Endothelial cell of umbilical vein (primary cell): ENCODE results near the gene EMID1. TPM values are rescaled to one million over a fixed set of nuclear protein-coding genes. Genes with fewer than 3 reads are reported as not detected.

Source experiments
- BruUV-seq: library from RNA; stranded (reverse); fragments of 400-500 nt; replicated peaks from 2 replicates; lab custom pipeline; 2021; lab: Mats Ljungman, UMichigan
- CTCF ChIA-PET: fragments of 300-600, 350-600 bp; sonication (Branson Sonifier 250); formaldehyde crosslinking; loops from one replicate; lab custom pipeline; 2021; ENCODE audit warnings: antibody characterized with exemption, inconsistent platforms; lab: Charles Lee
- POLR2A ChIA-PET: fragments of 300-600, 350-600 bp; sonication (Branson Sonifier 250); formaldehyde crosslinking; loops from one replicate; lab custom pipeline; 2021; ENCODE audit warnings: antibody characterized with exemption, inconsistent platforms; lab: Charles Lee
- DNase-seq: peaks from one replicate; pipeline ENCODE4 v3.0.0-alpha.2; 2011; ENCODE audit warnings: low read depth, low spot score
- FAIRE-seq: peaks from 2 replicates; lab custom pipeline; 2011; peaks lifted over from hg19 to GRCh38; lab: Jason Lieb, UNC
- H2AFZ ChIP-seq: 2 replicates; pipeline ENCODE4 v1.6.0; 2012; ENCODE audit warnings: low read depth, low read length, control low read depth, inconsistent platforms
- H3K27ac ChIP-seq: 2 replicates; pipeline ENCODE4 v1.5.1; 2011; ENCODE audit warnings: low read depth, mild to moderate bottlenecking, control low read depth, low read length, moderate library complexity; ENCODE audit not compliant: insufficient read depth
- H3K27me3 ChIP-seq, 2 experiments: 2 replicates each; pipeline versions ENCODE4 v1.6.0 to v1.6.1; 2011; ENCODE audit warnings: low read length in 2 of 2, mixed read lengths in 1 of 2; ENCODE audit not compliant: control insufficient read depth in 2 of 2, insufficient read depth in 2 of 2
- H3K36me3 ChIP-seq, 2 experiments: 2 replicates in 1 of 2; 3 replicates in 1 of 2; pipeline ENCODE4 v1.5.1; 2011; ENCODE audit warnings: low read length in 2 of 2, mild to moderate bottlenecking in 1 of 2, moderate library complexity in 1 of 2; ENCODE audit not compliant: control insufficient read depth in 2 of 2, insufficient read depth in 2 of 2; ENCODE audit errors: extremely low read depth in 1 of 2
- H3K4me1 ChIP-seq: 3 replicates; pipeline ENCODE4 v1.5.1; 2011; ENCODE audit warnings: mild to moderate bottlenecking, low read length; ENCODE audit not compliant: control insufficient read depth, insufficient read depth; ENCODE audit errors: extremely low read depth
- H3K4me2 ChIP-seq: 2 replicates; pipeline ENCODE4 v1.6.1; 2011; ENCODE audit warnings: low read length, control low read depth, mixed read lengths; ENCODE audit not compliant: insufficient read depth
- H3K4me3 ChIP-seq, 3 experiments: fragments of 200-600 bp in 1 of 3; sonication (generic), shearing (Covaris generic) in 1 of 3; replicated peaks in 1 of 3; 2 replicates each; pipeline ENCODE4 v1.5.1; 2011 to 2016; ENCODE audit warnings: control low read depth in 3 of 3, low read length in 3 of 3, mild to moderate bottlenecking in 2 of 3, inconsistent platforms in 1 of 3, low read depth in 1 of 3, moderate library complexity in 1 of 3; ENCODE audit not compliant: insufficient read depth in 1 of 3
- H3K79me2 ChIP-seq: 2 replicates; pipeline ENCODE4 v1.6.0; 2012; ENCODE audit warnings: low read length, inconsistent platforms; ENCODE audit not compliant: control insufficient read depth, insufficient read depth
- H3K9ac ChIP-seq: replicated peaks from 2 replicates; pipeline ENCODE3; 2011; ENCODE audit warnings: low read length, control low read depth; ENCODE audit not compliant: insufficient read depth; ENCODE audit errors: extremely low read depth
- H3K9me1 ChIP-seq: replicated peaks from 3 replicates; pipeline ENCODE4 v1.6.0; 2011; ENCODE audit warnings: mild to moderate bottlenecking, low read length; ENCODE audit not compliant: control insufficient read depth, insufficient read depth; ENCODE audit errors: extremely low read depth
- H3K9me3 ChIP-seq: replicated peaks from 2 replicates; pipeline ENCODE4 v1.5.1; 2012; ENCODE audit warnings: low read length, inconsistent platforms; ENCODE audit not compliant: control insufficient read depth, insufficient read depth
- H4K20me1 ChIP-seq: replicated peaks from 2 replicates; pipeline ENCODE3; 2011; ENCODE audit warnings: mild to moderate bottlenecking, low read length; ENCODE audit not compliant: control insufficient read depth, insufficient read depth; ENCODE audit errors: extremely low read depth
- EZH2 ChIP-seq: IDR thresholded peaks from 2 replicates; pipeline ENCODE4 v1.6.1; 2012; ENCODE audit warnings: borderline replicate concordance, low read depth, mild to moderate bottlenecking, moderate library complexity, low read length, inconsistent platforms; ENCODE audit not compliant: severe bottlenecking
- FOS ChIP-seq: IDR thresholded peaks from 2 replicates; pipeline ENCODE4 v1.6.1; 2011; ENCODE audit warnings: mild to moderate bottlenecking, low read length, moderate library complexity, borderline replicate concordance; ENCODE audit not compliant: insufficient read depth
- GATA2 ChIP-seq: IDR thresholded peaks from 2 replicates; pipeline ENCODE4 v1.7.0; 2011; ENCODE audit warnings: low read depth, mild to moderate bottlenecking, moderate library complexity, mixed read lengths, low read length; ENCODE audit not compliant: insufficient read length, insufficient read depth
- MYC ChIP-seq: IDR thresholded peaks from one replicate; pipeline ENCODE4 v1.6.1; 2011; ENCODE audit warnings: mild to moderate bottlenecking, low read depth, low read length
- POLR2A ChIP-seq: IDR thresholded peaks from 2 replicates; pipeline ENCODE4 v1.6.1; 2012; ENCODE audit warnings: low read depth, mild to moderate bottlenecking, control low read depth, low read length
- dilution Hi-C: fragments of 300-500 bp; cut with MboI; formaldehyde crosslinking; loops from one replicate; pipeline ENCODE4 v1.15.0; 2019; ENCODE audit warnings: low sequenced_read_pairs; ENCODE audit not compliant: extremely low pct_ligation_motif_present
- intact Hi-C: fragments of 100-400 bp; cut with micrococcal nuclease; formaldehyde crosslinking; loops from one replicate; pipeline ENCODE4 v1.10.0; 2022
- polyA plus RNA-seq, 4 experiments: library from polyadenylated mRNA; depleted of rRNA in 3 of 4; stranded (reverse) in 3 of 4; unstranded in 1 of 4; fragments of >200 nt; gene quantifications; 2 replicates each; pipeline versions ENCODE4 v1.2.1 to v1.2.3, GENCODE V29; 2011 to 2012; ENCODE audit warnings: missing spikeins in 1 of 4
- total RNA-seq: library from RNA; stranded (reverse); gene quantifications from 2 replicates; pipeline ENCODE4 v1.2.3, GENCODE V29; 2021
- TF ChIP-seq, protein P1 (sequence below): IDR thresholded peaks from 2 replicates; pipeline ENCODE4 v1.6.1; 2011; ENCODE audit not compliant: insufficient read depth, insufficient read length
- TF ChIP-seq, protein P2 (sequence below), 2 donors: IDR thresholded peaks; 1 replicate in 1 of 2; 2 replicates in 1 of 2; pipeline ENCODE4 v1.5.1; 2011; ENCODE audit warnings: low read length in 2 of 2, mild to moderate bottlenecking in 2 of 2, moderate library complexity in 2 of 2, control low read depth in 1 of 2, inconsistent platforms in 1 of 2, low read depth in 1 of 2; ENCODE audit not compliant: insufficient read depth in 1 of 2; ENCODE audit errors: extremely low read depth in 1 of 2

Gene EMID1
- total and polyA plus RNA-seq, 2 donors (not counting 3 experiments of a cell fraction or from before 2014, with no cell fraction given), result 0.51 to 0.75 TPM

DNA sequence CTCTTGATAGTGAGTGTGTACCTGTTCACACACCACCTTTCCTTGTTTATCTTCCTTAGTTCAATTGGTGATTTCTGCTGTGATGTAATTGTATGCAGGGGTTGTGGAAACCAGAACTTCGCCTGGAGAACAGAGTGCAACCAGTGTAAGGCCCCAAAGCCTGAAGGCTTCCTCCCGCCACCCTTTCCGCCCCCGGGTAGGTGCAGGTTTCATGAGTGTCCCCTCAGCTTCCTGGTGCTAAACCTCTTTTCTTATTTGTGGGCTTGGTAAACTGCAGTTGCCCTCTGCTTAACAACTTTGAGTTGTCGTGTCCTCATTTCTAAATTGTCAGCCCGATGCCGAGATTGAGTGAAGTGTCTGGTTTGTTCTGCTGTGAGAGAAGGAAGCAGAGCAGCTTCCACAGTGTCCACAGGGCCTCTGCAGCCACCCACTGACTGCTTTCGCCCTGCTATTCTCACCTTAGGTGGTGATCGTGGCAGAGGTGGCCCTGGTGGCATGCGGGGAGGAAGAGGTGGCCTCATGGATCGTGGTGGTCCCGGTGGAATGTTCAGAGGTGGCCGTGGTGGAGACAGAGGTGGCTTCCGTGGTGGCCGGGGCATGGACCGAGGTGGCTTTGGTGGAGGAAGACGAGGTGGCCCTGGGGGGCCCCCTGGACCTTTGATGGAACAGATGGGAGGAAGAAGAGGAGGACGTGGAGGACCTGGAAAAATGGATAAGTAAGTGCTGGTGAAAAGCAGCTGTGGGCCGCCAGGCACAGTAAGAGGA is 93.6 kb downstream of the EMID1 start:
- TF ChIP-seq POLR2A (no peak), EZH2 (no peak), FOS (no peak), GATA2 (no peak), MYC (no peak)
- TF ChIP-seq, protein P1, sequence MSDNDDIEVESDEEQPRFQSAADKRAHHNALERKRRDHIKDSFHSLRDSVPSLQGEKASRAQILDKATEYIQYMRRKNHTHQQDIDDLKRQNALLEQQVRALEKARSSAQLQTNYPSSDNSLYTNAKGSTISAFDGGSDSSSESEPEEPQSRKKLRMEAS, result no peak
- TF ChIP-seq, protein P2, sequence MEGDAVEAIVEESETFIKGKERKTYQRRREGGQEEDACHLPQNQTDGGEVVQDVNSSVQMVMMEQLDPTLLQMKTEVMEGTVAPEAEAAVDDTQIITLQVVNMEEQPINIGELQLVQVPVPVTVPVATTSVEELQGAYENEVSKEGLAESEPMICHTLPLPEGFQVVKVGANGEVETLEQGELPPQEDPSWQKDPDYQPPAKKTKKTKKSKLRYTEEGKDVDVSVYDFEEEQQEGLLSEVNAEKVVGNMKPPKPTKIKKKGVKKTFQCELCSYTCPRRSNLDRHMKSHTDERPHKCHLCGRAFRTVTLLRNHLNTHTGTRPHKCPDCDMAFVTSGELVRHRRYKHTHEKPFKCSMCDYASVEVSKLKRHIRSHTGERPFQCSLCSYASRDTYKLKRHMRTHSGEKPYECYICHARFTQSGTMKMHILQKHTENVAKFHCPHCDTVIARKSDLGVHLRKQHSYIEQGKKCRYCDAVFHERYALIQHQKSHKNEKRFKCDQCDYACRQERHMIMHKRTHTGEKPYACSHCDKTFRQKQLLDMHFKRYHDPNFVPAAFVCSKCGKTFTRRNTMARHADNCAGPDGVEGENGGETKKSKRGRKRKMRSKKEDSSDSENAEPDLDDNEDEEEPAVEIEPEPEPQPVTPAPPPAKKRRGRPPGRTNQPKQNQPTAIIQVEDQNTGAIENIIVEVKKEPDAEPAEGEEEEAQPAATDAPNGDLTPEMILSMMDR (IDR thresholded peaks at IDR 0.05; ENCODE audit: extremely low read depth in 1 of 2, insufficient read depth in 1 of 2, low read depth in 1 of 2, low read length in 2 of 2), result no peak
- H3K9me1 ChIP-seq, result no peaks in the 10 kb centered on the region
- no peak for DNase-seq
- intact Hi-C loops, result no loop called here
- peaks cover 32 to 41% of the 10 kb centered on the region in 2 experiments for H3K36me3 ChIP-seq
- dilution Hi-C loops, result no loop called here
- H2AFZ ChIP-seq, result no peak overlapping the region
- no peaks in the 10 kb centered on the region for H3K9me3 ChIP-seq
- no TSS peak for BruUV-seq
- H4K20me1 ChIP-seq, result peaks cover 2% of the 10 kb centered on the region
- no peak overlapping the region for H3K27ac ChIP-seq
- ChIA-PET POLR2A (interaction anchor here (0.7 kb wide), 1 partner anchor 12 kb away, joined by 3 read pairs; no protein-coding TSS in a partner anchor), CTCF (no interaction called here)
- H3K79me2 ChIP-seq, result no peaks in the 10 kb centered on the region
- no peak overlapping the region for H3K4me2 ChIP-seq
- H3K4me3 ChIP-seq, result no peak overlapping the region
- H3K27me3 ChIP-seq, result no peaks in the 10 kb centered on the region
- no peak for FAIRE-seq
- no peak overlapping the region for H3K9ac ChIP-seq
- no peaks in the 10 kb centered on the region for H3K4me1 ChIP-seq
